SK-N-SH treated with all-trans-retinoic acid at 6 μM for 48 hours (cell line): ENCODE data around the gene ZNF575.

Experiments used
- ATAC-seq: fragments of 200-7000 bp; cut with Tn5 transposase; 3 replicates; pipeline ENCODE4 v1.9.1; 2020; ENCODE audit warnings: mild to moderate bottlenecking, moderate library complexity
- CREB5 ChIP-seq: fragments of 250-450 bp; sonication (Bioruptor Pico); IDR thresholded peaks from 2 replicates; pipeline ENCODE4 v1.5.1; 2020; ENCODE audit warnings: low read depth, mild to moderate bottlenecking, moderate library complexity
- CSDC2 ChIP-seq: fragments of 250-450 bp; sonication (Bioruptor Pico); IDR thresholded peaks from 2 replicates; pipeline ENCODE4 v1.5.0; 2020; ENCODE audit warnings: mild to moderate bottlenecking, moderate library complexity
- ESRRG ChIP-seq: fragments of 250-450 bp; sonication (Bioruptor Pico); IDR thresholded peaks from 2 replicates; pipeline ENCODE4 v1.6.1; 2021; ENCODE audit warnings: mild to moderate bottlenecking
- GLIS3 ChIP-seq: fragments of 250-450 bp; sonication (Bioruptor Pico); IDR thresholded peaks from 2 replicates; pipeline ENCODE4 v1.5.0; 2020; ENCODE audit warnings: mild to moderate bottlenecking, moderate library complexity
- ISL1 ChIP-seq: fragments of 250-450 bp; sonication (Bioruptor Pico); IDR thresholded peaks from 2 replicates; pipeline ENCODE4 v2.1.2; 2022; ENCODE audit warnings: mild to moderate bottlenecking, moderate library complexity
- OSR1 ChIP-seq: fragments of 250-450 bp; sonication (Bioruptor Pico); IDR thresholded peaks from 2 replicates; pipeline ENCODE4 v1.8.0; 2022; ENCODE audit warnings: moderate library complexity, mild to moderate bottlenecking, inconsistent platforms
- PATZ1 ChIP-seq: fragments of 250-450 bp; sonication (Bioruptor Pico); IDR thresholded peaks from 2 replicates; pipeline ENCODE4 v1.8.0; 2020; ENCODE audit warnings: mild to moderate bottlenecking, moderate library complexity, borderline replicate concordance
- POU6F1 ChIP-seq: fragments of 250-450 bp; sonication (Bioruptor Pico); IDR thresholded peaks from 2 replicates; pipeline ENCODE4 v1.8.0; 2021; ENCODE audit warnings: low read depth, mild to moderate bottlenecking, moderate library complexity, borderline replicate concordance
- PPARA ChIP-seq: fragments of 250-450 bp; sonication (Bioruptor Pico); IDR thresholded peaks from 2 replicates; pipeline ENCODE4 v1.5.0; 2020; ENCODE audit warnings: mild to moderate bottlenecking, borderline replicate concordance
- RARB ChIP-seq: fragments of 250-450 bp; sonication (Bioruptor Pico); IDR thresholded peaks from 2 replicates; pipeline ENCODE4 v1.8.0; 2021; ENCODE audit warnings: mild to moderate bottlenecking, moderate library complexity
- SNAI2 ChIP-seq: fragments of 250-450 bp; sonication (Bioruptor Pico); IDR thresholded peaks from 2 replicates; pipeline ENCODE4 v1.5.0; 2020; ENCODE audit warnings: mild to moderate bottlenecking, moderate library complexity
- TCF4 ChIP-seq: fragments of 250-450 bp; sonication (Bioruptor Pico); IDR thresholded peaks from 2 replicates; pipeline ENCODE4 v1.8.0; 2021; ENCODE audit warnings: mild to moderate bottlenecking, moderate library complexity, borderline replicate concordance
- TOX ChIP-seq: fragments of 250-450 bp; sonication (Bioruptor Pico); IDR thresholded peaks from 2 replicates; pipeline ENCODE4 v1.8.0; 2021; ENCODE audit warnings: mild to moderate bottlenecking, moderate library complexity, borderline replicate concordance
- TSHZ2 ChIP-seq: fragments of 250-450 bp; sonication (Bioruptor Pico); IDR thresholded peaks from 2 replicates; pipeline ENCODE4 v1.5.0; 2020; ENCODE audit warnings: mild to moderate bottlenecking, moderate library complexity
- ZFP3 ChIP-seq: fragments of 250-450 bp; sonication (Bioruptor Pico); IDR thresholded peaks from 2 replicates; pipeline ENCODE4 v1.5.0; 2020; ENCODE audit warnings: mild to moderate bottlenecking, moderate library complexity
- ZFP30 ChIP-seq: fragments of 450-650 bp; formaldehyde crosslinking; IDR thresholded peaks from 2 replicates; pipeline ENCODE4 v1.5.0; 2022; ENCODE audit warnings: mild to moderate bottlenecking, moderate library complexity
- ZNF70 ChIP-seq: fragments of 450-650 bp; formaldehyde crosslinking; IDR thresholded peaks from 2 replicates; pipeline ENCODE4 v1.5.0; 2020; ENCODE audit warnings: mild to moderate bottlenecking, moderate library complexity
- ZNF8 ChIP-seq: fragments of 450-650 bp; formaldehyde crosslinking; IDR thresholded peaks from 2 replicates; pipeline ENCODE4 v1.5.0; 2020; ENCODE audit warnings: mild to moderate bottlenecking, moderate library complexity

ZNF575 gene

GRCh38 chr19:43526884-43527859 lies 5.8 kb upstream of the ZNF575 start, which contains the start of gene ETHE1:
Gene ETHE1, minus strand, starts transcription at chr19:43527201. Its CDS starts 24 bp downstream, at chr19:43527177.
- peak; percentile 95 for ATAC-seq
- no peak for TF ChIP-seq RARB (CRISPR knock-in tag)
- no peak for TF ChIP-seq TOX (CRISPR knock-in tag)
- 0 out of 2 replicates have a peak, but pooled peaks have one; percentile 27 for TF ChIP-seq GLIS3 (CRISPR knock-in tag)
- TF ChIP-seq OSR1, result no peak
- TF ChIP-seq POU6F1 (CRISPR knock-in tag), result no peak
- TF ChIP-seq ZFP30 (CRISPR knock-in tag), result no peak
- no peak for TF ChIP-seq TCF4 (CRISPR knock-in tag)
- TF ChIP-seq TSHZ2 (CRISPR knock-in tag), result no peak

GRCh38 chr19:43527860-43528622 lies 4.9 kb upstream of the ZNF575 start:
- TF ChIP-seq CSDC2 (no peak), ZFP3 (no peak), ZFP30 (CRISPR knock-in tag) (no peak), PATZ1 (CRISPR knock-in tag) (no peak), TOX (CRISPR knock-in tag) (no peak), ISL1 (CRISPR knock-in tag) (no peak), CREB5 (CRISPR knock-in tag) (no peak), TSHZ2 (CRISPR knock-in tag) (no peak), ZNF70 (CRISPR knock-in tag) (no peak), ESRRG (CRISPR knock-in tag) (no peak), ZNF8 (CRISPR knock-in tag) (no peak), GLIS3 (CRISPR knock-in tag) (no peak)
- TF ChIP-seq, all 23 proteins: peak for 0
- ATAC-seq, result no peak

- ATAC-seq, result peak; percentile 16
- TF ChIP-seq ZFP3 (no peak), RARB (CRISPR knock-in tag) (no peak), SNAI2 (CRISPR knock-in tag) (no peak), TSHZ2 (CRISPR knock-in tag) (no peak), PPARA (CRISPR knock-in tag) (no peak), GLIS3 (CRISPR knock-in tag) (no peak), PATZ1 (CRISPR knock-in tag) (no peak), ZFP30 (CRISPR knock-in tag) (no peak), TCF4 (CRISPR knock-in tag) (no peak), ZNF70 (CRISPR knock-in tag) (no peak)
Measured at GRCh38 chr19:43532571-43532961, 422 bp upstream of the ZNF575 start.
